GM18526 (cell line): ENCODE measurements around the gene ACOT9.

Experiments
- POLR2A ChIP-seq: IDR thresholded peaks from 3 replicates; pipeline ENCODE4 v1.6.1; 2011; ENCODE audit not compliant: insufficient read length; ENCODE audit errors: extremely low read depth

The ACOT9 gene, protein sequence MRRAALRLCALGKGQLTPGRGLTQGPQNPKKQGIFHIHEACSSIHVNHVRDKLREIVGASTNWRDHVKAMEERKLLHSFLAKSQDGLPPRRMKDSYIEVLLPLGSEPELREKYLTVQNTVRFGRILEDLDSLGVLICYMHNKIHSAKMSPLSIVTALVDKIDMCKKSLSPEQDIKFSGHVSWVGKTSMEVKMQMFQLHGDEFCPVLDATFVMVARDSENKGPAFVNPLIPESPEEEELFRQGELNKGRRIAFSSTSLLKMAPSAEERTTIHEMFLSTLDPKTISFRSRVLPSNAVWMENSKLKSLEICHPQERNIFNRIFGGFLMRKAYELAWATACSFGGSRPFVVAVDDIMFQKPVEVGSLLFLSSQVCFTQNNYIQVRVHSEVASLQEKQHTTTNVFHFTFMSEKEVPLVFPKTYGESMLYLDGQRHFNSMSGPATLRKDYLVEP

GRCh38 chrX:23742697-23743622 is at the start of gene ACOT9:
ACOT9 (minus strand) TSS chrX:23743276; CDS start chrX:23743144, 132 bp downstream.
- peak; percentile 63 for TF ChIP-seq POLR2A

- TF ChIP-seq POLR2A: no peak
Measured at GRCh38 chrX:23790155-23790497, 47.0 kb upstream of the ACOT9 start.

- no peak for TF ChIP-seq POLR2A
Measured at GRCh38 chrX:23789386-23790154, 46.5 kb upstream of the ACOT9 start.

DNA sequence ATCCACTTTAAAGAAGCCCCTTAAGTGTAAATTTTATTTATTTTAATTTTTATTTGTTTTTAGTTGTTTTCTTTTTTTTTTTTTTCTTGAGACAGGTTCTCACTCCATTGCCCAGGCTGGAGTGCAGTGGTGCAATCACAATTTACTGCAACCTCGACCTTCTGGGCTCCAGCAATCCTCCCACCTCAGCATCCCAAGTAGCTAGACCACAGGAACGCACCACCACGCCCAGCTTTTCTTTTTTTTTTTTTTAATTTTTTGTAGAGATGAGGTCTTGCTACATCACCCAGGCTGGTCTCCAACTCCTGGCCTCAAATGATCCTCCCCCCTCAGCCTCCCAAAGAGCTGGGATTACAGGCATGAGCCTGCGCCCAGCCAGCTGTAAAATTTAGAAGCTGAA is 45.9 kb upstream of the ACOT9 start:
- TF ChIP-seq POLR2A: no peak

DNA sequence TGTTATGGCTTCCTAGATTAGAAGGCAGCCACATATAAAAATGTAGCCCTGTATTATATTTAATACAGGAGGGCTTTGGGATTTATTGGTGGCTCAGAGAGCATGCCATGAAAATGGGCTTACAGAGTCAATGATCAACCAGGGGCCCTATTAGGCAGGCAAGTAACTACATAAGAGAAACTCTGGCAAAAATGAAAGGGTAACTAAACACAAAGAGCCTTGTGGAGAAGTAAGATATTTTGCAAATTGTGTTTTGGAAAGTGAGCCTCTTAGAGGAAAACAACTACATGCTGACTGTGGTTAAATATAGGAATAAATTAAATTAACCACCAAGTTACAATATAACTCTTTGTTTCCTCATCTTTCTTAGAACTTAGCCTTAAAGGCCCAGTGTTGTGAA is 45.4 kb upstream of the ACOT9 start:
- no peak for TF ChIP-seq POLR2A

DNA sequence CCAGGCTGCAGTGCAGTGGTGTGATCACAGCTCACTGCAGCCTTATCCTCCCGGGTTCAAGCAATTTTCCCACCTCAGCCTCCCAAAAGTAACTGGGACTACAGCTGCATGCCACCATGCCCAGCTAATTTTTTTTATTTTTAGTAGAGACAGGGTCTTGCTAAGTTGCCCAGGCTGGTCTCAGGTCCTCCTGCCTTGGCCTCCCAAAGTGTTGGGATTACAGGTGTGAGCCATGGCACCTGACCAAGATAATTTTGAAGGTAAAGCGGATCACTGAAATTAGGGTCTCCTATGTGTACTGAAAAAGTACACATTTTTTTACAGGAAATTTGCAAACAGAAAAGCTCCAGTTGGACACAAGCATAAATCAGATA is 44.7 kb upstream of the ACOT9 start:
- TF ChIP-seq POLR2A: no peak

DNA sequence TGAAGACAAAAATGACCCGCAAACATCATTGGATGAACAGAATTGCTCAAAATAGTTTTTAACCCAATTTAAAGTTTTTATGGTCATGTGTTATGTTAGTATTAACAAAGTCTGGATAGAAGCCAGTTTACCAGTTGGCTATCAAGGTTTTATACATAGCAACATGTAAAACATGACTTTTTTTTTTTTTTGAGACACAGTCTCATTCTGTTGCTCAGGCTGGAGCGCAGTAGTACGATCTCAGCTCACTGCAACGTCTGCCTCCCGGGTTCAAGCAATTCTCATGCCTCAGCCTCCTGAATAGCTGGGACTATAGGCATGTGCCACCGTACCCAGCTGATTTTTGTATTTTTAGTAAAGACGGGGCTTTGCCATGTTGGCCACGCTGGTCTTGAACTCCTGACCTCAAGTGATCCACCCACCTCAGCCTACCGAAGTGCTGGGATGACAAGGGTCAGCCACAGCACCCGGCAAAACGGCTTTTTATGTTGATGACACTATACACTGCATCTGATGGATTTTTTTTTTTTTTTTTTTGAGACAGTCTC is 43.3 kb upstream of the ACOT9 start:
- TF ChIP-seq POLR2A: no peak

DNA sequence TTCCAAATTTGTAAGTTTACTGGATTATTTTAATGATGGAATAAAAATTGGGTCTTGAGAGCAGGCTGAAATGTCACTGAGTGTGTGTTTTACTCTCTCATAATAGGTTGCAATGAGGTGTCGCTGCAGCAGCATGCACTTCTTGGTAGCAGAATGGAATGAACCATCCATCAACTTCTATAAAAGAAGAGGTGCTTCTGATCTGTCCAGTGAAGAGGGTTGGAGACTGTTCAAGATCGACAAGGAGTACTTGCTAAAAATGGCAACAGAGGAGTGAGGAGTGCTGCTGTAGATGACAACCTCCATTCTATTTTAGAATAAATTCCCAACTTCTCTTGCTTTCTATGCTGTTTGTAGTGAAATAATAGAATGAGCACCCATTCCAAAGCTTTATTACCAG is 42.5 kb upstream of the ACOT9 start:
- no peak for TF ChIP-seq POLR2A

DNA sequence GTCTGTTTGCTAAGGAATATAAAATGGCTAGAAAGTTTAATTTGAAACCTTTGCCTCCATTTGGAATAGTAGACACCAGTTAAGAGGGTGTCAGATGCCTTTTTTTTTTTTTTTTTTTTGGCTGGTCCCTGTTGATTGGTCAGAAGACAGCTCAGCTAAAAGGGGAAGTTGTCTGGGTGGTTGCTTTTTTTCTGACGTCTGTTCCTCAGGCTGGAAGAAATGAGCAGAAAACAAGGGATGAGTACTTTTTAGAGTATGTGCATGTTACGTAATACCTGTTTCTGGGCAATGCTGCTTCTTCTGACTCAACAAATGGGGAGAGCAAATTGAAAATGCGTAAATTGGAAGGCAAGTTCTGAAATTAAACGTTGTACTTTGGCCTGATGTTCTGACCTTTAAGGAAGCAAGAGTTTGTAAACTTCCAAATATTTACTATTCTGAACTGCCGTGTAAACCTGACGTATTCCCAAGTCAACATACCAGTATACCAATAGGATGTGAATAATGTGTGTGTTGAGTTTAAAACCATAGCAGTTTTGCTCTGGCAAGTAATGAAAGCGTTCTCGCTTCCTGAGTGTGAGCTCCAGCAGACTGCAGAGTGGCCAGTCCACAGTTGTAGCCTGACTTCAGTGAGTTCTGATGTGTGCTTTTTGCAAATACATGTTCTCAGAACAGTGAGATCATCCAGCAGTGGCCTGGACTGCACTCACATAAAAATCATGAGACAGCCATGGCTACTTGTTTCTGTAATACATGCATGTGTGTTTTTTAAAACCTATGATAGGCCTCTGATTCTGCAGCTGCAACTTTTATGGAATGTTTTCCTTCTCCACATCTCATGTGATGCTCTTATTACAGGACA is 41.6 kb upstream of the ACOT9 start:
- TF ChIP-seq POLR2A: peak; percentile 6

GRCh38 chrX:23783589-23784469 is 40.8 kb upstream of the ACOT9 start:
- TF ChIP-seq POLR2A: no peak

- TF ChIP-seq POLR2A: peak; percentile 100
Measured at GRCh38 chrX:23782863-23783588, 40.0 kb upstream of the ACOT9 start, which contains the start of gene SAT1. SAT1 (plus strand) TSS chrX:23783173; CDS start chrX:23783352, 179 bp downstream.

GRCh38 chrX:23782455-23782854 is 39.4 kb upstream of the ACOT9 start:
- TF ChIP-seq POLR2A: no peak
